GM19468 (cell line): ENCODE results near the gene MVD.

Experiments used
- ATAC-seq: cut with Tn5 transposase; IDR thresholded peaks from one replicate; pipeline ENCODE4 v1.9.1; 2021; ENCODE audit warnings: mild to moderate bottlenecking, moderate library complexity, moderate number of reproducible peaks; ENCODE audit not compliant: unreplicated experiment; ENCODE audit errors: extremely low read depth

Gene MVD

GRCh38 chr16:88662843-88663606 is at the start of gene MVD:
MVD (minus strand) TSS chr16:88663091; CDS start chr16:88663080, 11 bp downstream.
- ATAC-seq = peak; percentile 94

- no peak for ATAC-seq
These were observed 49.6 kb upstream of the MVD start for GRCh38 chr16:88712362-88712979.

GRCh38 chr16:88711750-88712340 is 49.0 kb upstream of the MVD start:
- no peak for ATAC-seq

- no peak for ATAC-seq
These were observed 47.7 kb upstream of the MVD start for GRCh38 chr16:88710556-88710955.

- no peak for ATAC-seq
These were observed 44.3 kb upstream of the MVD start for GRCh38 chr16:88706965-88707826.

- ATAC-seq = peak; percentile 53
These were observed 43.5 kb upstream of the MVD start, which contains the start of the genes CTU2 and RNF166 for GRCh38 chr16:88706229-88706964. CTU2 (plus strand) TSS chr16:88706503; CDS start chr16:88706531, 28 bp downstream. RNF166 (minus strand) TSS chr16:88706408; CDS start chr16:88706325, 83 bp downstream.

GRCh38 chr16:88705801-88706228 is 42.9 kb upstream of the MVD start:
- ATAC-seq = no peak

- ATAC-seq = no peak
These were observed 42.3 kb upstream of the MVD start for GRCh38 chr16:88705076-88705684.

- no peak for ATAC-seq
These were observed 40.8 kb upstream of the MVD start for GRCh38 chr16:88703486-88704309.

- ATAC-seq = no peak
These were observed 39.7 kb upstream of the MVD start for GRCh38 chr16:88702371-88703210.

- no peak for ATAC-seq
These were observed 38.9 kb upstream of the MVD start for GRCh38 chr16:88701581-88702370.

- ATAC-seq = no peak
These were observed 38.0 kb upstream of the MVD start for GRCh38 chr16:88700636-88701482.

- ATAC-seq = no peak
These were observed 37.4 kb upstream of the MVD start for GRCh38 chr16:88700322-88700635.

GRCh38 chr16:88699180-88699579 is 36.3 kb upstream of the MVD start:
- ATAC-seq = no peak

GRCh38 chr16:88698646-88699045 is 35.8 kb upstream of the MVD start:
- no peak for ATAC-seq
